ENCODE data around the gene POLD1.

The POLD1 gene

DNA sequence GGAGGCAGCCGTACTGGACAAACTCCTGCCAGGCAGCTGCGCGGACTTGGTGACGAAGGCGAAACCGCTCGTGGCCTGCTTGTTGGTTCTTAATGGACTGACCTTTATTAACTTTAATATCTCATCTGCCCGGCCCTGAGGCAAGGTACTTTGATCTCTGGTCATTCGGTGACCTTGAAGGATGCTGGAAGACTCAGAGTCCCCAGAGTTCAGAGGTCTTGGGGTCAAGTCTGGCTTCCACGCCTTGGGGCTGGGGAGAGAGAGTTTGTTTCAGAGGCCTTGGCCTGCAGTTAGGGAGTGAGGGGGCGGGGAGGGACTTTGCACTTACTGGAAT lies 82.5 kb downstream of the POLD1 start:
- DNase-seq (ENCODE audit: low spot score) = no peak

DNA sequence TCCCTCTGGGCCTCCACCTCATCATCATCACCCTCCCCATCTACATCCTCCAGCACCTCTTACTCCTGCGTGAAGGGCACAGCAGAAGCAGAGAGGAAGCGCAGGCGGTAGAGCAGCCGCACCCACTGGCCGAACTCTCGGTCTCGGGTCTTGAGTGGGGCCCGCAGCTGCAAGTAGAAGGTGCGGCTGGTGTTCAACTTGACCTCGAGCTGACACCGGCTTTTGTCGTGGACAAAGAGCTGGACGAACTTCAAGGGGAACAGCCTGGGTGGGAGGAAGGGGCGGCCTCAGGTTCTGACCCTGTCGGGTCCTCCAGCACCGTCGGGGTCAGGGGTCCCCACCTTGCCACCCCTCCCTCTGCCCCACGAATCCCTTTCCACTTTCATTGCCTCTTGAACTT lies 83.4 kb downstream of the POLD1 start:
- DNase-seq (ENCODE audit: low spot score) = no peak

Measured in hematopoietic multipotent progenitor cell treated with erythropoietin and hydrocortisone succinate and interleukin-3 and kit ligand, for 15 days (in vitro differentiated cells).